Measurements from ENCODE around the gene CACHD1. TPM values are rescaled to one million over a fixed set of nuclear protein-coding genes. Genes with fewer than 3 reads are reported as not detected.

The CACHD1 gene
- total RNA-seq, 1 donor from 2014 or later, result 41.0 TPM

DNA sequence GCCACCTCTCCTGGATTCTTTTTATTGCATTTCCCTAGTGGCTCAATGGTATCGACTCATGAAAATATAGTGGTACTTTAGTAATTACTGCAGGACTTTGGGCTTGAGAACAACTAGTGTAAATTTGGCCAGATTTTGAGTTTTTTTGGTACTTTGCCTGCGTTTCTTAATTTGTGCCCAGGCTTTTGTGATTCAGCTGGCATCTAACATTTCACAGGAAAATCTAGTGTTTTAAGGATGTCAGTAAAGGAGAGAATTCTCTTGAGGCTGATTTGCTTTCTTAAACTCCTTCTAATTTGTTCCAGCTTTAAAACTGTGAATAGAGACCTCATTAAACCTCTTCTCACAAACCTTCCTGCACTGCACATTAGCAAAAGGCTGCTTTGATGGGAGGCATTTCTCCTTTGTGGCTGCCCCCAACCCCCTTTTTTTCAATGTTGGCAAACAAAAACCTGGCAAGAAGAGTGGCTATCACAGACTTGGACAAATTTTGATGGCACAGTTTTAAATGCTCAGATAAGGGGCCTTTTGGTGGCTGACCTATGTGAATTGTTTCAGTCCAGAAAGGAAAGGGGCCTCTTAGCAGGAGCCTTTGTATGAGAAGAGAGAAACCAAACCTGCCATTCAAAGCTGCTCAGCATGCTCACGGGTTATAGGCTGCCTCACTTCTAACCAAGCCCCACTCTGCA, 161.6 kb downstream of the CACHD1 start:
- no peak for DNase-seq (ENCODE audit: low read depth, low spot score)
- Mint-ChIP-seq H3K27me3 (ENCODE audit: low read depth) (no peaks in the 10 kb centered on the region), H3K27ac (ENCODE audit: unreplicated experiment) (peak overlapping the region; percentile 47), H3K4me3 (peak overlapping the region; percentile 71), H3K36me3 (ENCODE audit: low read depth) (peaks cover 21% of the 10 kb centered on the region), H3K4me1 (peaks cover 44% of the 10 kb centered on the region), H3K9me3 (no peaks in the 10 kb centered on the region)
- no peak for TF ChIP-seq CTCF (conservative IDR thresholded peaks at IDR 0.05)

DNA sequence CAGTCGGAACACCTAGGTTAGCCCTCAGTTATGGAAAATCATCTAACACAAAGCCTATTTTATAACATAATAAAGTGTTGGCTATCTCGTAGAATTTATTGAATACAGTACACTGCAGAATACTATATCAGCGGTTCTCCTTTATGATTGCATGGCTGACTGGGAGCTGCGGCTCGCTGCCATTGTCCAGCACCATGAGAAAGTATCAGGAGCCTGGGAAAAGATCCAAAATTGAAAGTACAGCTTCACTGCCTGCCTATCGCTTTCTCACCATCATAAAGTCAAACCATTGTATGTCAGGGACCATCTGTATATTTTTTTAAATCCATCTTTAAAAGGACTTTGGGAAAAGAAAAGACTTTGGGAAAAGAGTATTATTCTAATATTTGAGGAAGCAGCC, 163.0 kb downstream of the CACHD1 start:
- Mint-ChIP-seq H3K4me3 (no peak overlapping the region), H3K36me3 (ENCODE audit: low read depth) (peaks cover 25% of the 10 kb centered on the region), H3K4me1 (peaks cover 44% of the 10 kb centered on the region), H3K27ac (ENCODE audit: unreplicated experiment) (no peak overlapping the region), H3K9me3 (no peaks in the 10 kb centered on the region), H3K27me3 (ENCODE audit: low read depth) (no peaks in the 10 kb centered on the region)
- TF ChIP-seq CTCF (conservative IDR thresholded peaks at IDR 0.05), result no peak
- no peak for DNase-seq (ENCODE audit: low read depth, low spot score)

DNA sequence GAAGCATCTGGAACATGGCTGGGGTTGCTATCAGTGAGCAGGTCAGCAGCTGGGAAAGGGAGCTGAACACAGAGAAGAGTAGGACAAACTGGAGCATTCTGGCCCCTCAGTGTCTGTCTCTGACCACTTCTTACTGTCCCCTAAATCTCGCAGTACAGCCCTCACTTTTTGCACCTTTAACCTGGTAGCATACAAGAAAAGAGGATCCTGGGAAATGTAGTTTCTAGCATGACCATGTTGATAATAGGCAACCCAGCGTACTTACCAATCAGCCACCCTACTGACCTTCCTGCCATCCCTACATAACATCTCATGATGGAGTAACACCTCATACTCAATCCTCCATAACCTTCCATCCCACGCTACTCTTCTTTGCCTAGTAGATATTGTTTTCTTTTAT, 175.8 kb downstream of the CACHD1 start:
- peaks cover 4% of the 10 kb centered on the region for H3K4me1 Mint-ChIP-seq
- H3K27ac Mint-ChIP-seq (ENCODE audit: unreplicated experiment), result no peak overlapping the region
- TF ChIP-seq CTCF (conservative IDR thresholded peaks at IDR 0.05), result no peak
- H3K36me3 Mint-ChIP-seq (ENCODE audit: low read depth), result peaks cover 40% of the 10 kb centered on the region
- H3K9me3 Mint-ChIP-seq, result no peaks in the 10 kb centered on the region
- no peaks in the 10 kb centered on the region for H3K27me3 Mint-ChIP-seq (ENCODE audit: low read depth)
- DNase-seq (ENCODE audit: low read depth, low spot score), result no peak
- H3K4me3 Mint-ChIP-seq, result no peak overlapping the region

DNA sequence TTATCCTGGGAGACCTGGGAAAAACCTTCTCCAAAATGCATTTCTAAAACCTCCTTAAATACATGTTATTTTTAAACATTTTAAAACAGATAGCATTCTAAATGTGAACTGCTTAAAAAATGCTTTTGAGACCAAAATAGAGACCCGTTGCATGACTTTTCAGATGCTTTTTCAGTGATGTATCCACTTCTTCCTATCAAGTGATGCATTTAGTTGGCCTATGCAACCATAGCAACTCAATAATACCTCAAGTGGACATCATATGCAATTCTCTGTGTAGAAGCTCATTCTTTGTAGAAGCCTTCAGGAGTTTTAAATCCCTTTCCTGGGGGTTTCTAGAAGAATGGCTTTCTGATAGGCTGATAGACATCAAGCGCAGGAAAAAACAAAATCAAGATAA, 180.5 kb downstream of the CACHD1 start:
- Mint-ChIP-seq H3K27ac (ENCODE audit: unreplicated experiment) (no peak overlapping the region), H3K9me3 (no peaks in the 10 kb centered on the region), H3K4me1 (peaks cover 4% of the 10 kb centered on the region), H3K36me3 (ENCODE audit: low read depth) (peaks cover 38% of the 10 kb centered on the region), H3K4me3 (no peak overlapping the region), H3K27me3 (ENCODE audit: low read depth) (no peaks in the 10 kb centered on the region)
- no peak for DNase-seq (ENCODE audit: low read depth, low spot score)
- no peak for TF ChIP-seq CTCF (conservative IDR thresholded peaks at IDR 0.05)

DNA sequence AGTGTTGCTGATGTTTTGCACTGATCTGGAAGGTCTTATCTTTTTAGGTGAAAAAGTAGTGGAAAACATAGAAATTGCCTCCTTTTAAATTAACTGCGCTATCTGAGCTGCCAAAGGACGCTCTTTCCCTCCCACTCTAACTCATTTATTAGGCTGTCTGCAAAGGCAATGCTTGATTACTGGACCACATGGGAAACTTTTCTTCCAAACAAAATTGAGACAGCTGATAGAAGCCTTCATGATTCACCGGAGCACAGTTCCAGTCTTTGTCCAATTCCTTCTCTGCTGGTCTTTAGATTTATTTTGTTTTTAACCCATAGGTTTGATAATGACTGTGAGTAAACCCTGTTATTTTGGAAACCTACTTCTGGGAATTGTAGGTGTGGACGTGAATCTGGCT, 181.9 kb downstream of the CACHD1 start:
- no peaks in the 10 kb centered on the region for H3K27me3 Mint-ChIP-seq (ENCODE audit: low read depth)
- no peak for TF ChIP-seq CTCF (conservative IDR thresholded peaks at IDR 0.05)
- H3K4me3 Mint-ChIP-seq, result no peak overlapping the region
- H3K36me3 Mint-ChIP-seq (ENCODE audit: low read depth), result peaks cover 35% of the 10 kb centered on the region
- H3K27ac Mint-ChIP-seq (ENCODE audit: unreplicated experiment), result no peak overlapping the region
- peaks cover 4% of the 10 kb centered on the region for H3K4me1 Mint-ChIP-seq
- DNase-seq (ENCODE audit: low read depth, low spot score), result no peak
- H3K9me3 Mint-ChIP-seq, result no peaks in the 10 kb centered on the region

Data from neural crest cell (in vitro differentiated cells).